GM12801 (cell line): Measurements from ENCODE around the gene CNIH3.

Source experiments
- CTCF ChIP-seq: IDR thresholded peaks from one replicate; pipeline ENCODE4 v1.5.1; 2011; ENCODE audit warnings: control low read depth; ENCODE audit not compliant: insufficient read length; ENCODE audit errors: extremely low read depth

Gene CNIH3

GRCh38 chr1:224668984-224669383, 52.9 kb downstream of the CNIH3 start:
- no peak for TF ChIP-seq CTCF

GRCh38 chr1:224669403-224669802, 53.3 kb downstream of the CNIH3 start:
- no peak for TF ChIP-seq CTCF

- TF ChIP-seq CTCF, result no peak
Measured at GRCh38 chr1:224670506-224670905, 54.4 kb downstream of the CNIH3 start.

GRCh38 chr1:224671076-224671475, 55.0 kb downstream of the CNIH3 start:
- TF ChIP-seq CTCF, result no peak

- TF ChIP-seq CTCF, result no peak
Measured at GRCh38 chr1:224673141-224673540, 57.0 kb downstream of the CNIH3 start.

GRCh38 chr1:224675590-224675989, 59.5 kb downstream of the CNIH3 start:
- TF ChIP-seq CTCF, result no peak

GRCh38 chr1:224676551-224676950, 60.4 kb downstream of the CNIH3 start:
- TF ChIP-seq CTCF, result no peak

- TF ChIP-seq CTCF, result no peak
Measured at GRCh38 chr1:224678168-224678567, 62.1 kb downstream of the CNIH3 start.
